ENCODE data around the gene THRB.

THRB gene

DNA sequence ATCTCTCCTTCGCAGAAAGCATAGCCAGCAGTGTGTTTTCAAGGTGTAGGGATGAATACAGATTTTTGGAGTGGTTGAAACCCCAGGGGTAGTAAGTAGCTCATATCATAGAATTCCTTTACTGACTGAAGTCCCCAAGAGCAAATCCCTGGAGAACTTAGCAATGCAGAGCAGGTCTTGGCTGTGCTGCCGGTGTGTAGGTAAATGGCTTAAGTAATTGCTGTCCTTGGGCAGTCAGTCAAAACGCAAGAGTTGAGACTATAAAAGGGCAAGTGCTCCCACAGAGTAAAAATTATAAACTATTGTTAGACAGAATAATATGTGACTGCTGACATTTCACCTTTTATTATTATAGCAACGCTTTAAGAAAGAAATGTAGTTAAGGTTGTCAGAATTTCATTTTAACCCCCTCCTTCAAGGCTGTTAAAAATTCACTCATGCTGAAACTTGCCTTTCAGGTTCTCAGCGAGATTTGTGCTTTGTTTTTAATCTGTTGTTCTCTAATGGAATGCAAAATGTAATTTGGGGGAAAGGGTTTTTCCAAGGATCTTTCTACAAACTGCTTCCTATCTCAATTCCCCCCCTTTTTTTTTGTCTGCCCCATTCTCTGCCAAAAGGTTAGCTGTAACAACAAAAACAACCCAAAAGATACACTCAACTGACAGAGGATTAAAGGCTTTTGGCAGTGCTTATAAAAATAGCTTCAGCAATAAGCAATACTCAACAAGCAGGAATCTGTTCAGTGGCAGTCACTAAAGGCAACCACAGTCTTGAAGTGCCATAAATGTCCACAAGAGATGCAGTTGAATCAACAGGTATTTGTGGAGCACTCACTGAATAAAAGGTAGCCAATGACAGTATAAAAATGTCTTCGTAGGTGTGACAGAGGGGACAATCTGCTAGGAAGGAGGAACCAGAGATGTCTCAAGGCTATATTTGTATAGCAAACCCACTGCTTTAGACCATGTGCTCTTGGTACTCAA is 105.3 kb downstream of the THRB start:
- POLR2A ChIA-PET, result no interaction called here
- H3K27ac ChIP-seq (ENCODE audit: extremely low read depth, low read depth, low read length), result no peak overlapping the region
- H3K9me3 ChIP-seq (ENCODE audit: control insufficient read depth, insufficient read depth, low read depth, low read length), result no peaks in the 10 kb centered on the region
- no peak overlapping the region for H3K4me3 ChIP-seq (ENCODE audit: low read depth, low read length)
- H3K36me3 ChIP-seq (ENCODE audit: control insufficient read depth in 2 of 2, insufficient read depth in 1 of 2, low read length in 2 of 2), result no peaks in the 10 kb centered on the region
- 0 out of 2 replicates have a peak, but pooled peaks cover 3% of the 10 kb centered on the region for H3K4me1 ChIP-seq (ENCODE audit: control insufficient read depth, insufficient read depth, low read length)
- CTCF ChIA-PET, result no interaction called here
- TF ChIP-seq SCRT2 (tag by site-specific recombination; IDR thresholded peaks at IDR 0.05) (peak; percentile 96), ZBTB1 (tag by site-specific recombination; IDR thresholded peaks at IDR 0.05) (no peak), SCRT1 (tag by site-specific recombination; IDR thresholded peaks at IDR 0.05; ENCODE audit: borderline replicate concordance) (peak; percentile 82), ZBTB17 (tag by site-specific recombination; IDR thresholded peaks at IDR 0.05) (no peak), FEZF1 (tag by site-specific recombination; IDR thresholded peaks at IDR 0.05) (peak; percentile 51; the same call in 1 of the 2 replicates), ZNF341 (tag by site-specific recombination; IDR thresholded peaks at IDR 0.05; ENCODE audit: low read depth) (0 out of 2 replicates have a peak, but pooled peaks have one; percentile 17), ZNF2 (tag by site-specific recombination; IDR thresholded peaks at IDR 0.05) (peak; percentile 65; the same call in 1 of the 2 replicates), ZNF510 (tag by site-specific recombination; IDR thresholded peaks at IDR 0.05; ENCODE audit: insufficient replicate concordance) (no peak)
- TF ChIP-seq, protein P1, sequence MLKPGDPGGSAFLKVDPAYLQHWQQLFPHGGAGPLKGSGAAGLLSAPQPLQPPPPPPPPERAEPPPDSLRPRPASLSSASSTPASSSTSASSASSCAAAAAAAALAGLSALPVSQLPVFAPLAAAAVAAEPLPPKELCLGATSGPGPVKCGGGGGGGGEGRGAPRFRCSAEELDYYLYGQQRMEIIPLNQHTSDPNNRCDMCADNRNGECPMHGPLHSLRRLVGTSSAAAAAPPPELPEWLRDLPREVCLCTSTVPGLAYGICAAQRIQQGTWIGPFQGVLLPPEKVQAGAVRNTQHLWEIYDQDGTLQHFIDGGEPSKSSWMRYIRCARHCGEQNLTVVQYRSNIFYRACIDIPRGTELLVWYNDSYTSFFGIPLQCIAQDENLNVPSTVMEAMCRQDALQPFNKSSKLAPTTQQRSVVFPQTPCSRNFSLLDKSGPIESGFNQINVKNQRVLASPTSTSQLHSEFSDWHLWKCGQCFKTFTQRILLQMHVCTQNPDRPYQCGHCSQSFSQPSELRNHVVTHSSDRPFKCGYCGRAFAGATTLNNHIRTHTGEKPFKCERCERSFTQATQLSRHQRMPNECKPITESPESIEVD (tag by site-specific recombination; IDR thresholded peaks at IDR 0.05), result 0 out of 2 replicates have a peak, but pooled peaks have one; percentile 52

DNA sequence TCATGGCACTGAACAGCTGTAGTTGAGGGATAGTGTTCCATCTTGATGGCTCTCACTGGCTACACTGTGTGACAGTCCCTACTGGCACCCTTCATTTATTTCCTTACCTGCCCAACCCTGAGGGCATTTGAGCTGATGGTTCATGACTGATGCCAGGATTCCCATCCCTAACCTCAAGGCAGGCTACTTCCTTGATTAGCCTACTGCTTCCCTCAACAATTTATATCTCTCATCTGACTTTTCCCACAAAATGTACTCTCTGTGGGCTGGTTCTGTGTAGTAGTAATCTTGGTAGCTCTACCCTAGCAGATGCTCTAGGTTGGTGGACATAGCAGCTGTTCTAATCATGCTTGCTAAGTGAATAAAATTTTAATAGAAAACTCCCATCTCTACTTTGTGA is 106.0 kb downstream of the THRB start:
- H3K4me1 ChIP-seq (ENCODE audit: control insufficient read depth, insufficient read depth, low read length), result 0 out of 2 replicates have a peak, but pooled peaks cover 3% of the 10 kb centered on the region
- CTCF ChIA-PET, result no interaction called here
- POLR2A ChIA-PET, result no interaction called here
- H3K9me3 ChIP-seq (ENCODE audit: control insufficient read depth, insufficient read depth, low read depth, low read length), result no peaks in the 10 kb centered on the region
- H3K27ac ChIP-seq (ENCODE audit: extremely low read depth, low read depth, low read length), result no peak overlapping the region
- no peak overlapping the region for H3K4me3 ChIP-seq (ENCODE audit: low read depth, low read length)
- H3K36me3 ChIP-seq (ENCODE audit: control insufficient read depth in 2 of 2, insufficient read depth in 1 of 2, low read length in 2 of 2), result no peaks in the 10 kb centered on the region
- TF ChIP-seq ZNF175 (tag by site-specific recombination; IDR thresholded peaks at IDR 0.05) (no peak), ZNF621 (tag by site-specific recombination; IDR thresholded peaks at IDR 0.05) (no peak), ZNF184 (tag by site-specific recombination; IDR thresholded peaks at IDR 0.05) (no peak), BCL11B (tag by site-specific recombination; IDR thresholded peaks at IDR 0.05; ENCODE audit: low read depth) (no peak), ZNF529 (tag by site-specific recombination; IDR thresholded peaks at IDR 0.05; ENCODE audit: insufficient replicate concordance) (no peak), ZNF624 (tag by site-specific recombination; IDR thresholded peaks at IDR 0.05) (no peak), ZNF394 (tag by site-specific recombination; IDR thresholded peaks at IDR 0.05; ENCODE audit: borderline replicate concordance) (no peak), ZBTB20 (tag by site-specific recombination; IDR thresholded peaks at IDR 0.05) (no peak)
- TF ChIP-seq, protein P2, sequence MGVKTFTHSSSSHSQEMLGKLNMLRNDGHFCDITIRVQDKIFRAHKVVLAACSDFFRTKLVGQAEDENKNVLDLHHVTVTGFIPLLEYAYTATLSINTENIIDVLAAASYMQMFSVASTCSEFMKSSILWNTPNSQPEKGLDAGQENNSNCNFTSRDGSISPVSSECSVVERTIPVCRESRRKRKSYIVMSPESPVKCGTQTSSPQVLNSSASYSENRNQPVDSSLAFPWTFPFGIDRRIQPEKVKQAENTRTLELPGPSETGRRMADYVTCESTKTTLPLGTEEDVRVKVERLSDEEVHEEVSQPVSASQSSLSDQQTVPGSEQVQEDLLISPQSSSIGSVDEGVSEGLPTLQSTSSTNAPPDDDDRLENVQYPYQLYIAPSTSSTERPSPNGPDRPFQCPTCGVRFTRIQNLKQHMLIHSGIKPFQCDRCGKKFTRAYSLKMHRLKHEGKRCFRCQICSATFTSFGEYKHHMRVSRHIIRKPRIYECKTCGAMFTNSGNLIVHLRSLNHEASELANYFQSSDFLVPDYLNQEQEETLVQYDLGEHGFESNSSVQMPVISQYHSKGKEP (tag by site-specific recombination; IDR thresholded peaks at IDR 0.05), result no peak
- TF ChIP-seq, protein P3, sequence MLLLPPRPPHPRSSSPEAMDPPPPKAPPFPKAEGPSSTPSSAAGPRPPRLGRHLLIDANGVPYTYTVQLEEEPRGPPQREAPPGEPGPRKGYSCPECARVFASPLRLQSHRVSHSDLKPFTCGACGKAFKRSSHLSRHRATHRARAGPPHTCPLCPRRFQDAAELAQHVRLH (tag by site-specific recombination; IDR thresholded peaks at IDR 0.05), result no peak
- TF ChIP-seq, protein P4, sequence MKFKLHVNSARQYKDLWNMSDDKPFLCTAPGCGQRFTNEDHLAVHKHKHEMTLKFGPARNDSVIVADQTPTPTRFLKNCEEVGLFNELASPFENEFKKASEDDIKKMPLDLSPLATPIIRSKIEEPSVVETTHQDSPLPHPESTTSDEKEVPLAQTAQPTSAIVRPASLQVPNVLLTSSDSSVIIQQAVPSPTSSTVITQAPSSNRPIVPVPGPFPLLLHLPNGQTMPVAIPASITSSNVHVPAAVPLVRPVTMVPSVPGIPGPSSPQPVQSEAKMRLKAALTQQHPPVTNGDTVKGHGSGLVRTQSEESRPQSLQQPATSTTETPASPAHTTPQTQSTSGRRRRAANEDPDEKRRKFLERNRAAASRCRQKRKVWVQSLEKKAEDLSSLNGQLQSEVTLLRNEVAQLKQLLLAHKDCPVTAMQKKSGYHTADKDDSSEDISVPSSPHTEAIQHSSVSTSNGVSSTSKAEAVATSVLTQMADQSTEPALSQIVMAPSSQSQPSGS (tag by site-specific recombination; IDR thresholded peaks at IDR 0.05; ENCODE audit: low read depth), result no peak
- TF ChIP-seq, protein P5, sequence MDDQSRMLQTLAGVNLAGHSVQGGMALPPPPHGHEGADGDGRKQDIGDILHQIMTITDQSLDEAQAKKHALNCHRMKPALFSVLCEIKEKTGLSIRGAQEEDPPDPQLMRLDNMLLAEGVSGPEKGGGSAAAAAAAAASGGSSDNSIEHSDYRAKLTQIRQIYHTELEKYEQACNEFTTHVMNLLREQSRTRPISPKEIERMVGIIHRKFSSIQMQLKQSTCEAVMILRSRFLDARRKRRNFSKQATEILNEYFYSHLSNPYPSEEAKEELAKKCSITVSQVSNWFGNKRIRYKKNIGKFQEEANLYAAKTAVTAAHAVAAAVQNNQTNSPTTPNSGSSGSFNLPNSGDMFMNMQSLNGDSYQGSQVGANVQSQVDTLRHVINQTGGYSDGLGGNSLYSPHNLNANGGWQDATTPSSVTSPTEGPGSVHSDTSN (CRISPR knock-in tag; IDR thresholded peaks at IDR 0.05), result no peak
